Liver (tissue), 3 donors: ENCODE results near the gene CPAMD8.
"Not testable (repeated sequence)": the region's sequence is repeated elsewhere in the genome, so short reads cannot be mapped to it uniquely, and the experiment has no call there.

Experiments used
- CTCF ChIP-seq: fragments of 150-350 bp; IDR thresholded peaks from 2 replicates; pipeline ENCODE4 v1.5.1; 2017; ENCODE audit warnings: improper control_type of control experiment, low read depth, low read length; ENCODE audit not compliant: missing input control
- EGR1 ChIP-seq, 2 donors: IDR thresholded peaks; 2 replicates each; pipeline ENCODE4 v1.6.1; 2016 to 2018; ENCODE audit warnings: antibody characterized with exemption in 2 of 2, low read depth in 2 of 2
- GABPA ChIP-seq, 2 donors: IDR thresholded peaks in 1 of 2; conservative IDR thresholded peaks in 1 of 2; 2 replicates each; pipeline ENCODE4 v1.6.1; 2016; ENCODE audit warnings: antibody characterized with exemption in 2 of 2, mild to moderate bottlenecking in 1 of 2, moderate library complexity in 1 of 2
- HNF4A ChIP-seq, 2 donors: conservative IDR thresholded peaks; 2 replicates each; pipeline ENCODE4 v1.6.1; 2016; ENCODE audit warnings: antibody characterized with exemption in 2 of 2, mild to moderate bottlenecking in 2 of 2
- JUND ChIP-seq, 2 donors: IDR thresholded peaks; 2 replicates each; pipeline ENCODE4 v1.6.1; 2016; ENCODE audit warnings: antibody characterized with exemption in 2 of 2
- RAD21 ChIP-seq, 2 donors: IDR thresholded peaks; 2 replicates each; pipeline ENCODE4 v1.6.1; 2016; ENCODE audit warnings: antibody characterized with exemption in 2 of 2, mild to moderate bottlenecking in 2 of 2
- TAF1 ChIP-seq: conservative IDR thresholded peaks from 2 replicates; pipeline ENCODE4 v1.6.1; 2016; ENCODE audit warnings: antibody characterized with exemption, mild to moderate bottlenecking
- YY1 ChIP-seq: IDR thresholded peaks from 2 replicates; pipeline ENCODE4 v1.6.1; 2016; ENCODE audit warnings: antibody characterized with exemption, mild to moderate bottlenecking
- ZBTB33 ChIP-seq: IDR thresholded peaks from 2 replicates; pipeline ENCODE4 v1.6.1; 2016; ENCODE audit warnings: antibody characterized with exemption
- TF ChIP-seq, protein P1 (sequence below): IDR thresholded peaks from 2 replicates; pipeline ENCODE4 v1.6.1; 2016; ENCODE audit warnings: antibody characterized with exemption, mild to moderate bottlenecking
- TF ChIP-seq, protein P2 (sequence below): IDR thresholded peaks from 2 replicates; pipeline ENCODE4 v1.6.1; 2016; ENCODE audit warnings: antibody characterized with exemption
- TF ChIP-seq, protein P3 (sequence below): IDR thresholded peaks from 2 replicates; pipeline ENCODE4 v1.6.1; 2016; ENCODE audit warnings: antibody characterized with exemption
- donor health status: healthy.
- donor health status: healthy.

GRCh38 chr19:16943090-16943489, 83.5 kb downstream of the CPAMD8 start:
- not testable (repeated sequence) for TF ChIP-seq CTCF; TAF1; GABPA (IDR thresholded peaks at IDR 0.05 in 1 of 2, conservative IDR thresholded peaks at IDR 0.05 in 1 of 2); HNF4A (conservative IDR thresholded peaks at IDR 0.05); ZBTB33; YY1; JUND (IDR thresholded peaks at IDR 0.05); RAD21 (IDR thresholded peaks at IDR 0.05); EGR1 (IDR thresholded peaks at IDR 0.05; ENCODE audit: low read depth in 2 of 2)
- TF ChIP-seq, protein P1, sequence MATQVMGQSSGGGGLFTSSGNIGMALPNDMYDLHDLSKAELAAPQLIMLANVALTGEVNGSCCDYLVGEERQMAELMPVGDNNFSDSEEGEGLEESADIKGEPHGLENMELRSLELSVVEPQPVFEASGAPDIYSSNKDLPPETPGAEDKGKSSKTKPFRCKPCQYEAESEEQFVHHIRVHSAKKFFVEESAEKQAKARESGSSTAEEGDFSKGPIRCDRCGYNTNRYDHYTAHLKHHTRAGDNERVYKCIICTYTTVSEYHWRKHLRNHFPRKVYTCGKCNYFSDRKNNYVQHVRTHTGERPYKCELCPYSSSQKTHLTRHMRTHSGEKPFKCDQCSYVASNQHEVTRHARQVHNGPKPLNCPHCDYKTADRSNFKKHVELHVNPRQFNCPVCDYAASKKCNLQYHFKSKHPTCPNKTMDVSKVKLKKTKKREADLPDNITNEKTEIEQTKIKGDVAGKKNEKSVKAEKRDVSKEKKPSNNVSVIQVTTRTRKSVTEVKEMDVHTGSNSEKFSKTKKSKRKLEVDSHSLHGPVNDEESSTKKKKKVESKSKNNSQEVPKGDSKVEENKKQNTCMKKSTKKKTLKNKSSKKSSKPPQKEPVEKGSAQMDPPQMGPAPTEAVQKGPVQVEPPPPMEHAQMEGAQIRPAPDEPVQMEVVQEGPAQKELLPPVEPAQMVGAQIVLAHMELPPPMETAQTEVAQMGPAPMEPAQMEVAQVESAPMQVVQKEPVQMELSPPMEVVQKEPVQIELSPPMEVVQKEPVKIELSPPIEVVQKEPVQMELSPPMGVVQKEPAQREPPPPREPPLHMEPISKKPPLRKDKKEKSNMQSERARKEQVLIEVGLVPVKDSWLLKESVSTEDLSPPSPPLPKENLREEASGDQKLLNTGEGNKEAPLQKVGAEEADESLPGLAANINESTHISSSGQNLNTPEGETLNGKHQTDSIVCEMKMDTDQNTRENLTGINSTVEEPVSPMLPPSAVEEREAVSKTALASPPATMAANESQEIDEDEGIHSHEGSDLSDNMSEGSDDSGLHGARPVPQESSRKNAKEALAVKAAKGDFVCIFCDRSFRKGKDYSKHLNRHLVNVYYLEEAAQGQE, result not testable (repeated sequence)
- TF ChIP-seq, protein P2, sequence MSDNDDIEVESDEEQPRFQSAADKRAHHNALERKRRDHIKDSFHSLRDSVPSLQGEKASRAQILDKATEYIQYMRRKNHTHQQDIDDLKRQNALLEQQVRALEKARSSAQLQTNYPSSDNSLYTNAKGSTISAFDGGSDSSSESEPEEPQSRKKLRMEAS, result not testable (repeated sequence)
- TF ChIP-seq, protein P3, sequence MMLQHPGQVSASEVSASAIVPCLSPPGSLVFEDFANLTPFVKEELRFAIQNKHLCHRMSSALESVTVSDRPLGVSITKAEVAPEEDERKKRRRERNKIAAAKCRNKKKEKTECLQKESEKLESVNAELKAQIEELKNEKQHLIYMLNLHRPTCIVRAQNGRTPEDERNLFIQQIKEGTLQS, result not testable (repeated sequence)
